ENCODE measurements around the gene PAQR5.

GRCh38 chr15:69272139-69272538, 26.6 kb upstream of the PAQR5 start:
- TF ChIP-seq, protein P1, sequence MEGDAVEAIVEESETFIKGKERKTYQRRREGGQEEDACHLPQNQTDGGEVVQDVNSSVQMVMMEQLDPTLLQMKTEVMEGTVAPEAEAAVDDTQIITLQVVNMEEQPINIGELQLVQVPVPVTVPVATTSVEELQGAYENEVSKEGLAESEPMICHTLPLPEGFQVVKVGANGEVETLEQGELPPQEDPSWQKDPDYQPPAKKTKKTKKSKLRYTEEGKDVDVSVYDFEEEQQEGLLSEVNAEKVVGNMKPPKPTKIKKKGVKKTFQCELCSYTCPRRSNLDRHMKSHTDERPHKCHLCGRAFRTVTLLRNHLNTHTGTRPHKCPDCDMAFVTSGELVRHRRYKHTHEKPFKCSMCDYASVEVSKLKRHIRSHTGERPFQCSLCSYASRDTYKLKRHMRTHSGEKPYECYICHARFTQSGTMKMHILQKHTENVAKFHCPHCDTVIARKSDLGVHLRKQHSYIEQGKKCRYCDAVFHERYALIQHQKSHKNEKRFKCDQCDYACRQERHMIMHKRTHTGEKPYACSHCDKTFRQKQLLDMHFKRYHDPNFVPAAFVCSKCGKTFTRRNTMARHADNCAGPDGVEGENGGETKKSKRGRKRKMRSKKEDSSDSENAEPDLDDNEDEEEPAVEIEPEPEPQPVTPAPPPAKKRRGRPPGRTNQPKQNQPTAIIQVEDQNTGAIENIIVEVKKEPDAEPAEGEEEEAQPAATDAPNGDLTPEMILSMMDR (IDR thresholded peaks at IDR 0.05; ENCODE audit: extremely low read depth in 1 of 2, insufficient read depth in 1 of 2, low read depth in 1 of 2, low read length in 2 of 2) = no peak
- TF ChIP-seq POLR2AphosphoS5 (IDR thresholded peaks at IDR 0.05; ENCODE audit: insufficient read depth, low read depth, low read length) (no peak), EZH2 (IDR thresholded peaks at IDR 0.05; ENCODE audit: borderline replicate concordance, low read depth, low read length, severe bottlenecking) (no peak), POLR2A (IDR thresholded peaks at IDR 0.05; ENCODE audit: low read depth, low read length) (no peak)

All from endothelial cell of umbilical vein (primary cell).